Kidney epithelial cell (primary cell): ENCODE data around the gene PTPRT. TPM values are rescaled to one million over a fixed set of nuclear protein-coding genes. Genes with fewer than 3 reads are reported as not detected.

Source experiments
- DNase-seq: peaks from one replicate; pipeline ENCODE4 v3.0.0-alpha.2; 2010; ENCODE audit warnings: low read depth
- H3K27me3 ChIP-seq: 2 replicates; pipeline ENCODE4 v1.6.0; 2011; ENCODE audit warnings: low read length; ENCODE audit not compliant: control insufficient read depth, insufficient read depth
- H3K36me3 ChIP-seq: 2 replicates; pipeline ENCODE4 v1.5.1; 2011; ENCODE audit warnings: low read length; ENCODE audit not compliant: control insufficient read depth, insufficient read depth
- H3K4me3 ChIP-seq: 2 replicates; pipeline ENCODE4 v1.5.1; 2011; ENCODE audit warnings: low read depth, mild to moderate bottlenecking, control low read depth, low read length
- total RNA-seq: library from RNA; depleted of rRNA; stranded (reverse); fragments of >200 nt; gene quantifications from 2 replicates; pipeline ENCODE4 v1.2.3, GENCODE V29; 2015
- TF ChIP-seq, protein P1 (sequence below): IDR thresholded peaks from 2 replicates; pipeline ENCODE4 v1.5.1; 2011; ENCODE audit warnings: mild to moderate bottlenecking, moderate library complexity, low read length, control low read depth, inconsistent platforms; ENCODE audit not compliant: insufficient read depth, poor library complexity, severe bottlenecking

PTPRT gene
- total RNA-seq, 1 donor from 2014 or later: 0.25 TPM

- DNase-seq: no peak
- Histone ChIP-seq H3K4me3 (no peak overlapping the region), H3K27me3 (no peaks in the 10 kb centered on the region), H3K36me3 (no peaks in the 10 kb centered on the region)
- TF ChIP-seq, protein P1, sequence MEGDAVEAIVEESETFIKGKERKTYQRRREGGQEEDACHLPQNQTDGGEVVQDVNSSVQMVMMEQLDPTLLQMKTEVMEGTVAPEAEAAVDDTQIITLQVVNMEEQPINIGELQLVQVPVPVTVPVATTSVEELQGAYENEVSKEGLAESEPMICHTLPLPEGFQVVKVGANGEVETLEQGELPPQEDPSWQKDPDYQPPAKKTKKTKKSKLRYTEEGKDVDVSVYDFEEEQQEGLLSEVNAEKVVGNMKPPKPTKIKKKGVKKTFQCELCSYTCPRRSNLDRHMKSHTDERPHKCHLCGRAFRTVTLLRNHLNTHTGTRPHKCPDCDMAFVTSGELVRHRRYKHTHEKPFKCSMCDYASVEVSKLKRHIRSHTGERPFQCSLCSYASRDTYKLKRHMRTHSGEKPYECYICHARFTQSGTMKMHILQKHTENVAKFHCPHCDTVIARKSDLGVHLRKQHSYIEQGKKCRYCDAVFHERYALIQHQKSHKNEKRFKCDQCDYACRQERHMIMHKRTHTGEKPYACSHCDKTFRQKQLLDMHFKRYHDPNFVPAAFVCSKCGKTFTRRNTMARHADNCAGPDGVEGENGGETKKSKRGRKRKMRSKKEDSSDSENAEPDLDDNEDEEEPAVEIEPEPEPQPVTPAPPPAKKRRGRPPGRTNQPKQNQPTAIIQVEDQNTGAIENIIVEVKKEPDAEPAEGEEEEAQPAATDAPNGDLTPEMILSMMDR: no peak
Measured at GRCh38 chr20:42376131-42376530, 813.6 kb downstream of the PTPRT start.

DNA sequence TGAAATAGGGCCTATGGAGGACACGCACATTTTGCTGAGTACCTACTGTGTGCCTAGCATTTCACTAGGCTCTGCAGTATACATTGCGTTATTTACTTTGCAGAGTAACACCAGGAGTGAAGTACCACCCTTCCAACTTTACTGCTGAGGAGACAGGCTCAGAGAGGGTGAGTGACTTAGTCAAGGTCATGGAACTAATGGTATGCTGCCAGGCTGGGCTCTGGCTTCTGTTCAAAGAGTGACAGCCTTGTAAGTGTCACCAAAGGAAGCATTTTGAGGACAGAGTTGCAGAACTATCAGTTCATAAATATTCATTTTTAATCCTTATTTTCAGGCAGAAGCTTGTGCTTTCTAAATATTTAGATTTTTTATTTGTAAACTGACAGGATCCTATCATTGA is 816.7 kb downstream of the PTPRT start:
- TF ChIP-seq, protein P1: no peak
- no peaks in the 10 kb centered on the region for H3K27me3 ChIP-seq
- H3K4me3 ChIP-seq: no peak overlapping the region
- no peak for DNase-seq
- H3K36me3 ChIP-seq: no peaks in the 10 kb centered on the region

GRCh38 chr20:42370075-42370474 is 819.6 kb downstream of the PTPRT start:
- no peak for DNase-seq
- Histone ChIP-seq H3K4me3 (no peak overlapping the region), H3K27me3 (no peaks in the 10 kb centered on the region), H3K36me3 (no peaks in the 10 kb centered on the region)
- TF ChIP-seq, protein P1: no peak

- TF ChIP-seq, protein P1: no peak
- no peak for DNase-seq
- no peak overlapping the region for H3K4me3 ChIP-seq
- no peaks in the 10 kb centered on the region for H3K36me3 ChIP-seq
- no peaks in the 10 kb centered on the region for H3K27me3 ChIP-seq
Measured at GRCh38 chr20:42368910-42369309, 820.8 kb downstream of the PTPRT start.

DNA sequence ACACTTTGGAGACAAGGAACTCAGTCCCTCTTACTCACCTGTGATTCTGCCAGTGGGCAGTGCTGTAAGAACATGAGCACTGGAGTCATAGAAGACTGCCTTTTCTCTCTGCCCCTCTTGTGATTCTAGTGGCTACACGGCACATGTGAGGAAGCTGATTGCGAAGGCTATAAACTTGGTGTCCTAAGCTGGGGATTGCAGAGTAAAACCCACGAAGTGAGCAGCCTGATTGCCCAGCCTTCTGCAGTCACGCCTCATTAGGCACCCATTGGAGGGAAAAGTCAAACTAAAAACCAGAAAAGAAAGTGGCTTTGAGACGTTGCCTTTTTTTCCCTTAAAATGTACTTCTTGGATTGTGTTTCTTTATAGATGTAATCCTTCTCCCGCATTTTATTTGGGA is 823.1 kb downstream of the PTPRT start:
- no peaks in the 10 kb centered on the region for H3K27me3 ChIP-seq

DNA sequence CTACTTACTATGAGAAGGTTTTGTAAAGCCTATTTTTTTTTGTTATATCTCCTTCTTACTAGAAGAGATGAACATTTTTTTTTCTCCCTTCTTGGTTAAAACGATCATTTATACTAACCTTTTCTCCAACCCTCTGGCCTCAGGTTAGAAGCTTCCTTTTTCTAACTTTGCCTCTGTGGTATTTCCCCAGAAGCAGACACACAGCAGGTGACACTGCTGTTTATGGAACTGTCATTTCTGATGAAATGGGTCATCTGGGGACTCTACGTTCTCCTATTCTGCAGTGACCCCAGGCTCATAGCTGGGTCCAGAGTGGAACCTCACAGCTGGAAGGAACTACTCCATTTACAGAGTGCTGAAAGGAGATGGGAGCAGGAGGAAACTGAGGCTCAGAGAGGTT is 825.3 kb downstream of the PTPRT start:
- H3K4me3 ChIP-seq: no peak overlapping the region
- H3K36me3 ChIP-seq: no peaks in the 10 kb centered on the region
- TF ChIP-seq, protein P1: no peak
- no peaks in the 10 kb centered on the region for H3K27me3 ChIP-seq
- DNase-seq: no peak

More for the DNA sequence above, 823.1 kb downstream of the PTPRT start:
- TF ChIP-seq, protein P1: no peak
- no peak overlapping the region for H3K4me3 ChIP-seq
- DNase-seq: peak; percentile 1
- H3K36me3 ChIP-seq: no peaks in the 10 kb centered on the region
